ENCODE data around the gene BCDIN3D.

BCDIN3D gene

DNA sequence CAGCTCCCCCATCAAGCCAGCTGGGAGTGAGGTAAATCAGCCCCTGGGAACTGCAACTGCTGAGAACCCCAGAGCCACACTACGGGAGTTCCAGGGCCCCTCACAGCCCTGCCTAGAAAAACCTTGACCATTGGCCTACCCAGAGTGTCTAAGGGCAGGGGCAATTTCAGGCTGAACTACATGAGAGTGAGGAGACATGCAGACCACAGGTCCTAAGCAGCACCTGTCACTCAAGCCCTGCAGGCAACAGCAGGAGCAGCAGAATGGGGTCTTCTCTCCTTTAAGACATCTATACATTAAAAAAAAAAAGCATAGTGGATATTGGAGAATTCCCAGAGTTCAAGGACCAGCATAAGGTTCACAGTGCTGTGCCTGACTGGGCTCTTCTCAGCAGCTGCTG lies 19.6 kb downstream of the BCDIN3D start:
- H3K4me3 ChIP-seq (ENCODE audit: low read depth, low read length), result no peak overlapping the region
- DNase-seq, result no peak
- H3K27ac ChIP-seq, result no peak overlapping the region
- TF ChIP-seq, protein P1, sequence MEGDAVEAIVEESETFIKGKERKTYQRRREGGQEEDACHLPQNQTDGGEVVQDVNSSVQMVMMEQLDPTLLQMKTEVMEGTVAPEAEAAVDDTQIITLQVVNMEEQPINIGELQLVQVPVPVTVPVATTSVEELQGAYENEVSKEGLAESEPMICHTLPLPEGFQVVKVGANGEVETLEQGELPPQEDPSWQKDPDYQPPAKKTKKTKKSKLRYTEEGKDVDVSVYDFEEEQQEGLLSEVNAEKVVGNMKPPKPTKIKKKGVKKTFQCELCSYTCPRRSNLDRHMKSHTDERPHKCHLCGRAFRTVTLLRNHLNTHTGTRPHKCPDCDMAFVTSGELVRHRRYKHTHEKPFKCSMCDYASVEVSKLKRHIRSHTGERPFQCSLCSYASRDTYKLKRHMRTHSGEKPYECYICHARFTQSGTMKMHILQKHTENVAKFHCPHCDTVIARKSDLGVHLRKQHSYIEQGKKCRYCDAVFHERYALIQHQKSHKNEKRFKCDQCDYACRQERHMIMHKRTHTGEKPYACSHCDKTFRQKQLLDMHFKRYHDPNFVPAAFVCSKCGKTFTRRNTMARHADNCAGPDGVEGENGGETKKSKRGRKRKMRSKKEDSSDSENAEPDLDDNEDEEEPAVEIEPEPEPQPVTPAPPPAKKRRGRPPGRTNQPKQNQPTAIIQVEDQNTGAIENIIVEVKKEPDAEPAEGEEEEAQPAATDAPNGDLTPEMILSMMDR (IDR thresholded peaks at IDR 0.05; ENCODE audit: low read depth, low read length, missing control alignments), result no peak
- no peaks in the 10 kb centered on the region for H3K27me3 ChIP-seq (replicated peaks)
- in situ Hi-C loops (cut with HindIII; ENCODE audit: low pct_ligation_motif_present, low sequenced_read_pairs), result no loop called here
- peaks cover 3% of the 10 kb centered on the region for H3K36me3 ChIP-seq (replicated peaks)

DNA sequence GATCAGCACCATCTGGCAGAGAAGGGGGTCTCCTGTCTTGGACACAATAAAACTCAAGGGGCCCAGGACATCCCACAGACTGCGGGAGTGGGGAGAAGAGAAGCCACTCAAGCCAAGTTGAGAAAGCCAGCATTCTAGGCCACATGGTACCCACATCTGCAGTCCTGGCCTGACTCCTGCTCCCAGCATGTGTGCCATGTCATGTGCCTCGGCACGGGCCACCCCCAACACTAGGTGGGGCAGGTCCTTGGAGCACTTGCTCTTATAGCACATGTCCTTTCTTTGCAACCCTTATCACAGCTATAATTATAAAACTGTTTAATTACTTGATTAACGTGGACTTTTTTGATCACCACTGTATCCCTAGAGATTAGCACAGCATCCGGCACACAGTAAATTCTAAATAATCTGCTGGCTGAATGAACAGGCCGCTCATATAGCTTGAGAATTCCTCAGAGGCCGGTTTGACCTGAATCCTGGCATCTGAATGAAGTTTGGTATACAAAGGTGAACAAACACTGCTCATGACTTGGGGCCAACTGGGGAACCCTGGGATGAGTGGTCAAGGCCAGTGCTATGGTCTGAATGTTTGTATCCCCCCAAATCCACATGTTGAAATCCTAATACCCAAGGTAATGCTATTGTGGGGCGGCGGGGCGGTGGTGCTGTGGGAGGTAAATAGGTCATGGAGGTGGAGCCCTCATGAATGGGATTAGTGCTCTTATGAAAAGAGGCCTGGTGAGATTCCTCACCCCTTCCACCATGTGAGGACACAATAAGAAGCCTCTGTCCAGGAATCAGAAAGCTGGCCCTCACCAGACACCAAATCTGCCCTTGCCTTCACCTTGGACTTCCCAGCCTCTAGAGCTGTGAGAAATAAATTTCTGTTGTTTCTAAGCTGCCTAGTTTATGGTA lies 21.3 kb downstream of the BCDIN3D start:
- TF ChIP-seq, protein P1 (IDR thresholded peaks at IDR 0.05; ENCODE audit: low read depth, low read length, missing control alignments), result no peak
- Histone ChIP-seq H3K4me3 (ENCODE audit: low read depth, low read length) (no peak overlapping the region), H3K27ac (no peak overlapping the region)

DNA sequence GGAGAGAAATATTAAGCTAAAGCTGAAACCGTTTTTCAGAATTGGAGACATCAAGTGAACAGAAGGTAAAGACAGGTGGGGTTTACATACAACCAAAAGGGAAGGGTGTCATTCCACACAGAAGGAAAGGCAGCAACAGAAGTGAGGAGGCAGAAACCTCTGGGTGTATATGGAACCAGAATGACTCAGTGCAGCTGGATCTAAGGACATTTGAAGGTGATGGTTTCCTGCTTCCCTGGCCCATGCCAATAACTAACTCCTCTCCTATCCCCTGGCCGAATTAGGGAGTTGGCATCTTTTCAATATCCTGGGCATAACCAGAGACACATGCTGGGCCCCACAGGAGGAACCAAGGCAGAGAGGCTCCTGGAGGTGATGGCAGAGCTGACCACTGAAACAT lies 23.1 kb downstream of the BCDIN3D start:
- H3K27me3 ChIP-seq (replicated peaks), result no peaks in the 10 kb centered on the region
- in situ Hi-C loops (cut with HindIII; ENCODE audit: low pct_ligation_motif_present, low sequenced_read_pairs), result no loop called here
- no peak overlapping the region for H3K27ac ChIP-seq
- DNase-seq, result no peak
- TF ChIP-seq, protein P1 (IDR thresholded peaks at IDR 0.05; ENCODE audit: low read depth, low read length, missing control alignments), result no peak
- H3K36me3 ChIP-seq (replicated peaks), result peaks cover 3% of the 10 kb centered on the region
- H3K4me3 ChIP-seq (ENCODE audit: low read depth, low read length), result no peak overlapping the region

More for the DNA sequence above, 21.3 kb downstream of the BCDIN3D start:
- Histone ChIP-seq H3K27me3 (replicated peaks) (no peaks in the 10 kb centered on the region), H3K36me3 (replicated peaks) (peaks cover 3% of the 10 kb centered on the region)
- DNase-seq, result no peak
- in situ Hi-C loops (cut with HindIII; ENCODE audit: low pct_ligation_motif_present, low sequenced_read_pairs), result no loop called here

DNA sequence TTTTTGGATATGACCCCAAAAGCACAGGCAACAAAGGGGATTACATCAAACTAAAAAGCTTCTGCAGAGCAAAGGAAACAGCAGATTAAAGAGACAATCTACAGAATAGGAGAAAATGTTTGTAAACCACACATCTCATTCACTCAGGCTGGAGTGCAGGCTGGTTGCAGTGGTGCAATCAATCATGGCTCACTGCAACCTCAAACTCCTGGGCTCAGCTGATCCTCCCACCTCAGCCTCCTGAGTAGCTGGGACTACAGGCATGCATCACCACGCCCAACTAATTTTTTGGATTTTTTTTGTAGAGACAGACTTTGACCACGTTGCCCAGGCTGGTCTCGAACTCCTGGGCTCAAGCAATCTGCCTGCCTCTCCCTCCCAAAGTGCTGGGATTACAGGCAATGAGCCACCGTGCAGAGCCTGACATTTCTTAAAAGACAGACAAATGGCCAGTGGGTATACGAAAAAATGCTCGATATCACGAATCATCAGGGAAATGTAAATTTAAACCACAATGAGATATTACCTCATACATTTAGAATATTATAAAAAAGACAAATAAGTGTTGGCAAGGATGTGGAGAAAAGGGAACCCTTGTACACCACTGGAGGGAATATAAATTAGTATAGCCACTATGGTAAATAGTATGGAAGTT lies 24.5 kb downstream of the BCDIN3D start:
- TF ChIP-seq, protein P1 (IDR thresholded peaks at IDR 0.05; ENCODE audit: low read depth, low read length, missing control alignments), result no peak
- peaks cover 3% of the 10 kb centered on the region for H3K36me3 ChIP-seq (replicated peaks)
- no peak overlapping the region for H3K27ac ChIP-seq
- in situ Hi-C loops (cut with HindIII; ENCODE audit: low pct_ligation_motif_present, low sequenced_read_pairs), result no loop called here
- no peak for DNase-seq
- H3K4me3 ChIP-seq (ENCODE audit: low read depth, low read length), result no peak overlapping the region
- H3K27me3 ChIP-seq (replicated peaks), result no peaks in the 10 kb centered on the region

DNA sequence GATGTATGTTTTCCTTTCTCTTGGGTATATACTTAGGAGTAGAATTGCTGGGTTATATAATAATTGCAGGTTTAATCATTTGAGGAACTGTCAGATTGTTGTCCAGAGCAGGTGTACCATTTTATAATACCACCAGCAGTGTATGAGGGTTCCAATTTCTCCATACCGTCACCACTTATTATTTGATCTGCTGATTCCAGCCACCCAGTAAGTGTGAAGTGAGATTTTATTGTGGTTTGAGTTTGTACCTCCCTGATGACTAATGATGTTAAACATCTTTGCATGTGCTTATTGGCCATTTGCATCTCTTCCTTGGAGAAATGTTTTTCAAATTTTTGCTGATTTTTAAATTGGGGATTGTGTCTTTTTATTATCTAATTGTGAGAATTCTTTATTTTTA lies 29.8 kb downstream of the BCDIN3D start:
- H3K27me3 ChIP-seq (replicated peaks), result no peaks in the 10 kb centered on the region
- no peak overlapping the region for H3K27ac ChIP-seq
- TF ChIP-seq, protein P1 (IDR thresholded peaks at IDR 0.05; ENCODE audit: low read depth, low read length, missing control alignments), result no peak
- in situ Hi-C loops (cut with HindIII; ENCODE audit: low pct_ligation_motif_present, low sequenced_read_pairs), result no loop called here
- no peak overlapping the region for H3K4me3 ChIP-seq (ENCODE audit: low read depth, low read length)
- DNase-seq, result no peak
- no peaks in the 10 kb centered on the region for H3K36me3 ChIP-seq (replicated peaks)

Data from brain microvascular endothelial cell (primary cell).